ENCODE data around the gene ADK.
A peak's percentile ranks its signal among the peaks of the same experiment; 100 is the strongest.
"Not testable (repeated sequence)": the region's sequence is repeated elsewhere in the genome, so short reads cannot be mapped to it uniquely, and the experiment has no call there.

The ADK gene

GRCh38 chr10:74139981-74140380, 11.0 kb upstream of the ADK start:
- Histone ChIP-seq H3K27ac (no peak overlapping the region), H3K36me3 (peaks cover 66% of the 10 kb centered on the region), H3K27me3 (no peaks in the 10 kb centered on the region), H3K9ac (no peak overlapping the region), H3K9me3 (no peaks in the 10 kb centered on the region), H4K20me1 (peaks cover 57% of the 10 kb centered on the region), H3K4me3 (no peak overlapping the region), H3K4me2 (no peak overlapping the region), H3K4me1 (no peaks in the 10 kb centered on the region)
- TF ChIP-seq Cebpa-rat (IDR thresholded peaks at IDR 0.05): no peak

- no peak overlapping the region for H3K9ac ChIP-seq
- peaks cover 63% of the 10 kb centered on the region for H4K20me1 ChIP-seq
Observed at GRCh38 chr10:74140553-74140952, 10.5 kb upstream of the ADK start.

DNA sequence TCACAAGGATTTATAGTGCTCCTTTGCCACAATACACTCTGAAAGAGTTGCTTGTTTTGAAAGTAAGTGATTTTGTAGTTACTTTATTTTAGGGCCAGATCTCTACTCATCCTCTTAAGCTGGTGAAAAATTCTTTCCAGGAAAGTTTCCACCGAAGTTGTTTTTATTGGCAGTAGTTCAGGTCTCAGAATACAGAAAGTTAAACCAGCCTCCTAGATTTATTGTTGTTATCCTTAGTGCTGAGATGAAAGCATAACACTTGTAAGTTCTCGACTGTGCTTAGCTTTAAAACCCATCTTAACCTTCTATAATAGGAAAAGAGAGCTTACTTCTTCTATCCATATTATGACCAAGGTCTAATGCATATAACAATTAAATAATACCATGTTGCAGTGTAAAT, 5.9 kb upstream of the ADK start:
- no peak for TF ChIP-seq Cebpa-rat (IDR thresholded peaks at IDR 0.05)
- H3K4me1 ChIP-seq: peaks cover 14% of the 10 kb centered on the region
- no peaks in the 10 kb centered on the region for H3K9me3 ChIP-seq
- peaks cover 85% of the 10 kb centered on the region for H4K20me1 ChIP-seq
- no peak overlapping the region for H3K27ac ChIP-seq
- H3K4me2 ChIP-seq: no peak overlapping the region
- H3K4me3 ChIP-seq: no peak overlapping the region
- no peak overlapping the region for H3K9ac ChIP-seq
- H3K36me3 ChIP-seq: peaks cover 50% of the 10 kb centered on the region
- no peaks in the 10 kb centered on the region for H3K27me3 ChIP-seq

More at GRCh38 chr10:74140553-74140952, 10.5 kb upstream of the ADK start:
- Histone ChIP-seq H3K4me1 (no peaks in the 10 kb centered on the region), H3K4me3 (no peak overlapping the region), H3K9me3 (no peaks in the 10 kb centered on the region), H3K27ac (no peak overlapping the region), H3K27me3 (no peaks in the 10 kb centered on the region), H3K36me3 (peaks cover 68% of the 10 kb centered on the region), H3K4me2 (no peak overlapping the region)
- no peak for TF ChIP-seq Cebpa-rat (IDR thresholded peaks at IDR 0.05)

- H3K9me3 ChIP-seq, H3K27ac ChIP-seq, H3K4me2 ChIP-seq, H3K9ac ChIP-seq, H3K27me3 ChIP-seq, H3K4me3 ChIP-seq: not testable (repeated sequence)
- Histone ChIP-seq H3K36me3 (peaks cover 49% of the 10 kb centered on the region), H4K20me1 (peaks cover 67% of the 10 kb centered on the region), H3K4me1 (peaks cover 18% of the 10 kb centered on the region)
Observed at GRCh38 chr10:74146980-74147379, 4.0 kb upstream of the ADK start.

DNA sequence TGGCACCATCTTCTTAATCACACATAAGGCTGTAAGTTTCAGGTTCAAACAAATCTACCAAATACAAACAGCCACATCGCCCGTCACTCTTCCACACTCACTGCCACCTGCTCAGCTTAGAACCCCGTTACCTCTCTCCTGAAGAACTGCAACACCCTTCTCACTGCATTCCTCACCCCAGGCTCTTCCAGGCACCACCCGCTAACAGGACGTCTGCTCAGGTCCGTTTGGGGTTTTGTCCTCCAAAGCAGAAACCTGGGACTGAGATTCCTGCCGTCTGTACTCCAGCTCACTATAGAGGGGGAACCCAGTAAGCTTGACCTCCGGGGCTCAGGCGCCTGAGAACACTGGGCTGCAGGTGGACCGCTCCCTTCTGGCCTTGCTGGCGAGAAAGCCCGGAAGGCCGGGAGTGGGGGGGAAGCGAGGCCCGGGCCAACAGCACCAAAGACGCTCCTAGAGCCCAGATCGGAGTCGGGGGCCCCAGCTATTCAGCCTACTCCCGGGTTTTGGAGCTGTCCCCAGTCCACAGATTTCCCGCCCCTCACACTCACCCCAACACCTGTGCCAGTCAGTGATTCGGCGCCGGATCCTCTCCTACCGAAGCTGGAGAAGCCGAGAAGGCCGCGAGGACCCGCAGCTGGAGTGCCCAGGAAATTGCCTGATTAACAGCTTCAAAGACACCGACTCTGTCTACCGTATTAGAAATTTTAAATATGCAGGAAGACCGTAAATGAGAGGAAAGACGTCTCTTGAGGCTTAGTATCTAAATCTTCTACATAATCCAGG, 624 bp upstream of the ADK start, which contains the start of gene AP3M1:
Gene AP3M1 (minus strand): TSS at position 625 of the 786 bp plus-strand sequence. CDS start 12,449 bp downstream, outside the sequence.
- H3K4me1 ChIP-seq: peaks cover 48% of the 10 kb centered on the region
- peaks cover 29% of the 10 kb centered on the region for H3K36me3 ChIP-seq
- peaks cover 42% of the 10 kb centered on the region for H4K20me1 ChIP-seq
- peak within 1 kb of the TSS; percentile 96 for H3K27ac ChIP-seq
- no peak for TF ChIP-seq Cebpa-rat (IDR thresholded peaks at IDR 0.05)
- peak within 1 kb of the TSS; percentile 90 for H3K9ac ChIP-seq
- no peaks in the 10 kb centered on the region for H3K27me3 ChIP-seq
- peak within 1 kb of the TSS; percentile 92 for H3K4me2 ChIP-seq
- H3K4me3 ChIP-seq: peak within 1 kb of the TSS; percentile 87
- H3K9me3 ChIP-seq: no peaks in the 10 kb centered on the region

DNA sequence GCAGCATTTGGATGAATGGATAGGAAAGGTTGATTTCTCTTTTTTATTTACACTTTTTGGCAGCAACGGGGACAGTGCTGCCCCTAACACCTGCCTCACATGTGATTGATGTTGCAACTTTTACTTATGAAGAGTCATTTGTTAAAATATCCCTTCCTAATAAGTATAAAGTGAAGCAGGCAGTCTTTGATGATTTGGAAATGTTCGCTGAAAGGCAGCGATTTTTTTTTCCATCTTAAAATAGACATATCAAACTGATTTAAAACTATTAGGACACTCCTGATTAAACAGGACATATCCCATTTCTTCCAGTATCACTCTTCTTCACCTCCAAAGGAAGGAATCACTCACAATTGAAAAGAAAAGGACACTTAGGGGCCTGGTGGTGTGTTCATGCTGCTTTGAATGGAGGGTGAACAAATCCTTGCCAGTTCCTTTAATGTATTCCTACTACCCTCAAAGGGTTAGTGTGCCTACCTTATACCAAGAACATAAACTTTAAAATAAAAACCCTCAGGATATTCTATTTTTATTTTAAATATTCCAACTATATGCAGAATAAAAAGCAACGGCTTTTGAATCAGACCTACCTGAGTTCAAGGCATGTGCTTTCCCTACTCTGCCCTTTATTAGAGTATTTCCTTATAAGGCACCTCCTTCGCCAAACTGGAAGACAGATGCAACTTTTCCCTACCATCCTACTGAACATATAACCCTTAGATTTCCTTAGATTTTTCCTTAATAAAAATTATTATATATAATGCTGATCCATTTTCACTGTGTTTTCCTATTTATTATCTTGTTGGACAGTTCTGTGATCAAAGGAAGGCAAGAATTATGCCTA, 1.1 kb downstream of the ADK start:
- no peak for TF ChIP-seq Cebpa-rat (IDR thresholded peaks at IDR 0.05)
- Histone ChIP-seq H3K4me1 (peaks cover 65% of the 10 kb centered on the region), H4K20me1 (peaks cover 25% of the 10 kb centered on the region; the same call in 1 of the 2 replicates), H3K4me3 (peak overlapping the region; percentile 87), H3K9ac (peak overlapping the region; percentile 90), H3K27me3 (no peaks in the 10 kb centered on the region), H3K9me3 (no peaks in the 10 kb centered on the region), H3K27ac (peak overlapping the region; percentile 96), H3K36me3 (peaks cover 13% of the 10 kb centered on the region), H3K4me2 (peak overlapping the region; percentile 92)

DNA sequence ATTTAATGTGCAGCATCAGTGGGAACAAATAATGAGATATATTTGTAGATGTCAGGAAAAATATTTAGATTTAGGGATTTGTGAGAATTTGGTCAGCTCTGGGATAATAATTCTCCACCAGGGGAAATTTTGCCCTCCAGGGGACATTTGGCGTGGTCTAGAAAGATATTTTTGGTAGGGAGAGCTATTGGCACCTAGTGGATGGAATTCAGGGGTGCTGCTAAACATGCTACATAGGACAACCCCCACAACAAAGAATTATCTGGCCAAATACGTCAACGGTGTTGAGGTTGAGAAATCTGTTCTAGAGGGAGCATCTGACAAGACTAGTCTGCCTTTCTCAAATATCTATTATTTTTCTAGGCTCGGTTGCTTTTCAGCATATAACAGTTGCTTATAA, 2.1 kb downstream of the ADK start:
- H3K9ac ChIP-seq: no peak overlapping the region
- no peaks in the 10 kb centered on the region for H3K27me3 ChIP-seq
- H4K20me1 ChIP-seq: peaks cover 15% of the 10 kb centered on the region; the same call in 1 of the 2 replicates
- H3K27ac ChIP-seq: no peak overlapping the region
- no peak overlapping the region for H3K4me3 ChIP-seq
- no peak for TF ChIP-seq Cebpa-rat (IDR thresholded peaks at IDR 0.05)
- no peaks in the 10 kb centered on the region for H3K9me3 ChIP-seq
- H3K36me3 ChIP-seq: peaks cover 5% of the 10 kb centered on the region; the same call in 1 of the 2 replicates
- H3K4me2 ChIP-seq: peak overlapping the region; percentile 92
- peaks cover 72% of the 10 kb centered on the region for H3K4me1 ChIP-seq

GRCh38 chr10:74153676-74154075, 2.7 kb downstream of the ADK start:
- Histone ChIP-seq H3K27me3 (no peaks in the 10 kb centered on the region), H3K9me3 (no peaks in the 10 kb centered on the region), H3K4me1 (peaks cover 70% of the 10 kb centered on the region), H3K4me3 (no peak overlapping the region), H3K36me3 (no peaks in the 10 kb centered on the region), H3K9ac (no peak overlapping the region), H3K27ac (no peak overlapping the region), H3K4me2 (peak overlapping the region; percentile 92), H4K20me1 (peaks cover 9% of the 10 kb centered on the region; the same call in 1 of the 2 replicates)
- TF ChIP-seq Cebpa-rat (IDR thresholded peaks at IDR 0.05): no peak

- peaks cover 55% of the 10 kb centered on the region for H3K4me1 ChIP-seq
- no peak overlapping the region for H3K9ac ChIP-seq
- H4K20me1 ChIP-seq: no peaks in the 10 kb centered on the region
- peak overlapping the region; percentile 30; the same call in 1 of the 2 replicates for H3K27ac ChIP-seq
- H3K4me3 ChIP-seq: no peak overlapping the region
- no peaks in the 10 kb centered on the region; the same call in 1 of the 2 replicates for H3K36me3 ChIP-seq
- peak overlapping the region; percentile 42 for H3K4me2 ChIP-seq
- H3K27me3 ChIP-seq: no peaks in the 10 kb centered on the region
- H3K9me3 ChIP-seq: no peaks in the 10 kb centered on the region
- TF ChIP-seq Cebpa-rat (IDR thresholded peaks at IDR 0.05): no peak
Observed at GRCh38 chr10:74156919-74157289, 5.9 kb downstream of the ADK start.

DNA sequence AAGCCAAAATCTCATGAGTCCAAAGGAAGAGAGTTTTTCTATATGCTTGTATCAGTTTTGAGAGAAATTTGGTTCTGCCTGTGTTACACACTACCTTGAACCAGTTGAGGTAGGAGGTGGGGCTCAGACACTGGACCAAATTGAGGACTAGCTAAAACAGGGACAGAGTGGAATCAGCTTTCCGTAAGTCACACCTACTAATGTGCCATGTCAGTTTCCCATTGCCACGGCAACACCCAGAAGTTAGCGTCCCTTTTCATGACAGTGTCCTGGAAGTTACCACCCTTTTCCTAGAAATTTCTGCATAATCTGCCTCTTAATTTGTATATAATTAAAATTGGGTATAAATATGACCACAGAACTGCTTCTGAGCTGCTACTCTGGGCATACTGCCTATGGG, 9.0 kb downstream of the ADK start:
- H3K27ac ChIP-seq: no peak overlapping the region
- no peak overlapping the region for H3K4me2 ChIP-seq
- H3K9ac ChIP-seq: no peak overlapping the region
- TF ChIP-seq Cebpa-rat (IDR thresholded peaks at IDR 0.05): no peak
- H3K4me3 ChIP-seq: no peak overlapping the region
- H3K9me3 ChIP-seq: no peaks in the 10 kb centered on the region
- H3K27me3 ChIP-seq: no peaks in the 10 kb centered on the region
- H4K20me1 ChIP-seq: no peaks in the 10 kb centered on the region
- H3K4me1 ChIP-seq: peaks cover 55% of the 10 kb centered on the region
- H3K36me3 ChIP-seq: no peaks in the 10 kb centered on the region; the same call in 1 of the 2 replicates
